GM12874 (cell line): ENCODE measurements around the gene XKR7.

Experiments
- TF ChIP-seq, protein P1 (sequence below): IDR thresholded peaks from 2 replicates; pipeline ENCODE4 v1.5.1; 2011; ENCODE audit warnings: low read depth, mild to moderate bottlenecking, control low read depth, low read length, moderate library complexity; ENCODE audit not compliant: insufficient read depth

The XKR7 gene

DNA sequence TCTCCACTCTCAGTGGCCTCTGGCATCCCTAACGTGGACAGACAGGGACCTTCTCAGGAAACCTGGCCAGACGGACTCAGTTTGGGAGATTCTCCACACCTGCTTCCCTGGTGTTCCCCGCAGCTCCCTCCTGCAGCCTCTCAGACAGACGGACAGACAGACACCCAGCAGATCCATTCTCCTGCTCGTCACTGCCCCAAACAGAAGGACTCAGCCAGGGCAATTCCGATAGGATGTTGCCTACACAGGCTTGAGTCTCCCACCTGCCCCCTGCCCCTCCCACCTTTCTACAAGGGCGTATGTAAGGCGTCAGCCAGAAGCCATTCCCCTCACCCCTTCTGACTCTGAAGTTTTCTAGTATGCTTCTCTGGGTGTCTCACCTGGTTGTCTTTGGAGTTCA is 42.7 kb downstream of the XKR7 start:
- TF ChIP-seq, protein P1, sequence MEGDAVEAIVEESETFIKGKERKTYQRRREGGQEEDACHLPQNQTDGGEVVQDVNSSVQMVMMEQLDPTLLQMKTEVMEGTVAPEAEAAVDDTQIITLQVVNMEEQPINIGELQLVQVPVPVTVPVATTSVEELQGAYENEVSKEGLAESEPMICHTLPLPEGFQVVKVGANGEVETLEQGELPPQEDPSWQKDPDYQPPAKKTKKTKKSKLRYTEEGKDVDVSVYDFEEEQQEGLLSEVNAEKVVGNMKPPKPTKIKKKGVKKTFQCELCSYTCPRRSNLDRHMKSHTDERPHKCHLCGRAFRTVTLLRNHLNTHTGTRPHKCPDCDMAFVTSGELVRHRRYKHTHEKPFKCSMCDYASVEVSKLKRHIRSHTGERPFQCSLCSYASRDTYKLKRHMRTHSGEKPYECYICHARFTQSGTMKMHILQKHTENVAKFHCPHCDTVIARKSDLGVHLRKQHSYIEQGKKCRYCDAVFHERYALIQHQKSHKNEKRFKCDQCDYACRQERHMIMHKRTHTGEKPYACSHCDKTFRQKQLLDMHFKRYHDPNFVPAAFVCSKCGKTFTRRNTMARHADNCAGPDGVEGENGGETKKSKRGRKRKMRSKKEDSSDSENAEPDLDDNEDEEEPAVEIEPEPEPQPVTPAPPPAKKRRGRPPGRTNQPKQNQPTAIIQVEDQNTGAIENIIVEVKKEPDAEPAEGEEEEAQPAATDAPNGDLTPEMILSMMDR = no peak

DNA sequence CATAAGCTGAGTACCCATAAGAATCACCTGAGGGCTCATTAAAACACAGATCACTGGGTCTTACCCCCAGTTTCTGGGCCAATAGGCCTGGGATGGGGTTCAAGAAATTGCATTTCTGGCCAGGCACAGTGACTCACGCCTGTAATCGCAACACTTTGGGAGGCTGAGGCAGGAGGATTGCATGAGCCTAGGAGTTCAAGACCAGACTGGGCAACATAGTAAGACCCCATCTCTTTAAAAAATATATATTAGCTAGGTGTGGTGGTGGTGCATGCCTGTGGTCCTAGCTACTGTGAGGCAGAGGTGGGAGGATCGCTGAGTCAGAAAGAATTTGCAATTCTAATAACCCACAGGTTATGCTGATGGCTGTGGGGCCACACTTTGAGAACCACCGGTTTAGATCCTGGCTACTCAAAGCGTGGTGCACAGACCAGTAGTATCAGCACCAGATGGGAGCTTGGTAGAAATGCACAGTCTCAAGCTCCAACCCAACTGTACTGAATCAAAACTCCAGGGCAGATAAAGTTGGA is 44.3 kb downstream of the XKR7 start:
- TF ChIP-seq, protein P1 = no peak

DNA sequence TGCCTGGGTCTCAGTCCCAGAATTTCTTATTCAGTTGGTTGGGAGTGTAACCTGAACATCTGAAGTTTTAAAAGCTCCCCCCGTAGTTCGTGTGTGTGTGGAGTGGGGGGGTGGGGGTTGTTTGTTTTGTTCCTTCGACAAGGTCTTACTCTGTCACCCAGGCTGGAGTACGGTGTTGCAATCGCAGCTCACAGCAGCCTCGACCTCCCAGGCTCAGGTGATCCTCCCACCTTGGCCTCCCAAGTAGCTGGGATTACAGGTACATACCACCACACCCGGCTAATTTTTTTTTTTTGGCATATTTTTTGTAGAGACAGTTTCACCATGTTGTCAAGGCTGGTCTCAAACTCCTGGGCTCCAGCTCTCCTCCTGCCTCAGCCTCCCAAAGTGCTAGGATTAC is 45.4 kb downstream of the XKR7 start:
- TF ChIP-seq, protein P1 = no peak

DNA sequence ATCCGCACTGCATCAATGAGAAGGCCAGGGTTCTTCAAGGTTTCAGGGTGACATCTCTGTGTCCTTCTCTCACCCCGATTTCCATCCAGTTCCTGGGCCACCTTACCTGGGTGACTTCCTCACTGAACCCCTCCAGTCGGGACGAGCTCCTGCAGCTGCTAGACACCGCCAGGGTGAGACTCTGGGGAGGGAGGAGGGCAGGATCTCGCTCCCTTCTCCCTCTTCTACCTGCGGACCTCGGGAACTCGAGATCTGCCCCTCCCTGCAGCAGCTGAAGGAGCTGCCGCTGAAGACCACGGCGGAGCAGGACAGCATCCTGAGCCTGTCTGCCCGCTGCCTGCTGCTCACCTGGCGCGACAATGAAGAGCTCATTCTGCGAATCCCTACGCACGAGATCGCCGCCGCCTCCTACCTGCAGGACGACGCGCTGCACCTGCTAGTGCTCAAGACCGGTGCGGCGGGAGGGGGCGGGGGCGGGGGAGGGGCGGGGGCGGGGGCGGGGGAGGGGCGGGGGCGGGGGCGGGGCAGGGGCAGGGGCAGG is 49.8 kb downstream of the XKR7 start:
- TF ChIP-seq, protein P1 = 0 out of 2 replicates have a peak, but pooled peaks have one; percentile 20

DNA sequence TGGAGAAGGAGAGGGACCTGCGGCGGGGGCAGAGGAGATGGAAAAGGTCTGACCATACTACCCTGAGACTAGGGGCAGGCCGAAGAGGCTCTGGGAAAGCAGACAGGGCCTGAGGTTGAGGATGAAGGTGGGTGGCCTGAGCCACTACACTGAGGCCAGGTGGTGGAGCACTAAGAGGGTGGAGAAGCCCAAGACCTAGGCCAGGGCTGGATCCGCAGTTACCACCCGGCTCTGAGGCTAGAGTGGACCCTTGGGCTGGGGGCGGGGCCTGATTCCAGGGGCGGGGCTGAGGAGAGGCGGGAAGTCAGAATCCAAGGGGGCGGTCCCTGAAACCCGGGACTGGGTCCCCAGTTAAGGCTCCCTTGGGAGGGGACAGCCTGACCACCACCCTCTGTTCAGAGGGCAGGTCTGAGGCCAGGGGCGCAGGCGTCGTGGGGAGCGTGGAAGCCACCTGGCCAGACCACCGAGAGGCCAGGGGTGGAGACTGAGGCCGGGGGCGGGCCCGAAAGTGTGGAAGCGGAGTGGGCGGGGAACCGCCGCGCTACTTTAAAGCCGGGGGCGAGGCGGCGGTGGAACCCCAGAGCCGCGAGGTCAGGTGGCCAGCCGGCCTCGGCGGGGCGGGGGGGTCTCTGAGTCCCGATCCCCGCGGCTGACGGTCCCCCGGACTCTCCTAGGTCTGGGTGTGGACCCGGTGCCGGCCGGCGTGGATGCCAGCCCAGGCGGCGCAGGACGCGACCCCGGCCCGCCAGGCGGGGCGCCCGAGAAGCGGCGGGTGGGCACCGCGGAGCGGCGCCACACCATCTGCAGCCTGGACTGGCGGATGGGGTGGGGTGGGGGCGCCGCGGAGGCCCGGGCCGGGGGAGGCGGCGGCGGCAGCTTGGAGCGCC is 50.6 kb downstream of the XKR7 start:
- TF ChIP-seq, protein P1 = 0 out of 2 replicates have a peak, but pooled peaks have one; percentile 13

DNA sequence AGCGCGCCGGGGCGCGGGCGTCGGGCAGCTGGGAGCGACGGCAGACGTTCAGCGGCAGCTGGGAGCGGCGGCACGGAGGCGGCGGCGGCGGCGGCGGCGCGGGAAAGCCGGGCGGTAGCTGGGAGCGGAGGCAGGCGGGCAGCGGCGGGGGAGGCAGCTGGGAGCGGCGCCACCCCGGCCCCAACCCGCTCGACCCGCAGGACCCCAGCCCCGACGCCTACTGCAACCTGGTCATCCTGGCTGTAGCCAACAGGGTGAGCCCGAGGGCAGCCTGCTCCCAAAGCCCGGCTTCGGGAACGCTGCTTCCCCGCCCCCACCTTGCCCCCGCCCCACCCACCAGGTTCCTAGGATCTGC is 51.2 kb downstream of the XKR7 start:
- TF ChIP-seq, protein P1 = no peak

DNA sequence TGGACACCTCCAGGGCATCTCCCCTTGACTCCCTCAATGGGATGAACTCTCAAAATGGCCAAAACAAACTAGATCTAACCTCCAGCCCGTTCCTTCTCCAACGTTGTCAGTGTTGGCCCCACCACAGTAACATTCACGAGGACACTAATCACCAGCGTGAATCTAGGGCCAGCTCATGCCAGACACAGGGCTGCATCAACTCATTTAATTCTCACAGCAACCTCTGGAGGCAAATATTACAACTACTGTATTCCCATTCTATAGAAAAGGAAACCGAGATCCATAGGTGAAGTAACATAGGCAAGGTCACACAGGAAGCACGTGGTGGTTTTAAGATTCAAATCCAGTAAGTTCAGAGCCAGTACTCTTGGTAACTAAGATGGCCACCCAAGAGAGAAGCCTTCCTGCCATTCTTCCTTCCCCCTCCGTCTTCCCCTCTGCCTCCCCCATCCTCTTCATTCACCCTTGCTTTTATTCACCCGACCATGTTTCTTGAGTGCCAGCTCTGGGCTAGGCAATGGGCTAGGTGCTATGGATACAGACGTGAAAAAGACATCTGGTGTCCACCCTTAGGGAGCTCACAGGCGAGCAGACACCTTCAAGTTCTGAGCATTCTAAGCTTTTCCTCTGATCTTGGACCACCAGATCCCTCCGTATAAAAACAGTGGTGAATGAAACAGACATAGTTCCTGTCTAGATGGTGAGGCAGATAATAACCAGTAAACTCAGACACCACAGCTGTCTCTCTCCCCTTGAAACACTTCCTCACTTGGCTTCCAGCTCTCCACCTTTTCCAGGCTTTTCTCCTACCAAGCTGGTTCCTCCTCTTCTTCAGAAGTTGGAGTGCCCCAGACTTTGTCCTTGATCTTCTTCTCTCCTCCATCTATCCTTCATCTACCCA is 51.9 kb downstream of the XKR7 start:
- TF ChIP-seq, protein P1 = no peak
